Neural cell (in vitro differentiated cells): ENCODE data around the gene TNFSF9. TPM values are rescaled to one million over a fixed set of nuclear protein-coding genes. Genes with fewer than 3 reads are reported as not detected.

Experiments used
- H2AFZ ChIP-seq: fragments of 200-600, 300-800 bp; sonication (generic), shearing (Covaris generic); 2 replicates; pipeline ENCODE4 v1.6.0; 2014; ENCODE audit warnings: low read depth, mild to moderate bottlenecking, antibody characterized with exemption, low read length, moderate library complexity
- H3F3A ChIP-seq: fragments of 200-600 bp; shearing (Covaris generic); 2 replicates; pipeline ENCODE4 v1.6.1; 2016; ENCODE audit warnings: mild to moderate bottlenecking, moderate library complexity, mixed read lengths, antibody characterized with exemption, low read length; ENCODE audit not compliant: insufficient read depth, poor library complexity, severe bottlenecking
- H3K27ac ChIP-seq: fragments of 200-600, 300-800 bp; sonication (generic), shearing (Covaris generic); 2 replicates; pipeline ENCODE4 v1.5.1; 2014; ENCODE audit warnings: mild to moderate bottlenecking, low read length, moderate library complexity
- H3K27me3 ChIP-seq: fragments of 300-800, 200-600 bp; sonication (generic), shearing (Covaris generic); 2 replicates; pipeline ENCODE4 v1.6.0; 2014; ENCODE audit warnings: mild to moderate bottlenecking, low read depth, low read length, moderate library complexity; ENCODE audit not compliant: insufficient read depth
- H3K36me3 ChIP-seq: fragments of 300-800, 200-600 bp; sonication (generic), shearing (Covaris generic); 2 replicates; pipeline ENCODE4 v1.5.1; 2014; ENCODE audit warnings: mild to moderate bottlenecking, antibody characterized with exemption, low read length, moderate library complexity; ENCODE audit not compliant: insufficient read depth
- H3K4me2 ChIP-seq: fragments of 300-800, 200-600 bp; sonication (generic), shearing (Covaris generic); 2 replicates; pipeline ENCODE4 v1.6.0; 2014; ENCODE audit warnings: mild to moderate bottlenecking, low read length
- H3K4me3 ChIP-seq: fragments of 300-800, 200-600 bp; sonication (generic), shearing (Covaris generic); 2 replicates; pipeline ENCODE4 v1.5.1; 2014; ENCODE audit warnings: mild to moderate bottlenecking, low read length, moderate library complexity
- H3K79me2 ChIP-seq: fragments of 200-600 bp; shearing (Covaris generic); replicated peaks from 2 replicates; pipeline ENCODE4 v1.6.0; 2014; ENCODE audit warnings: mild to moderate bottlenecking, low read length, moderate library complexity; ENCODE audit not compliant: insufficient read depth
- H3K9ac ChIP-seq: fragments of 300-800, 200-600 bp; sonication (generic), shearing (Covaris generic); 2 replicates; pipeline ENCODE4 v1.6.1; 2016; ENCODE audit warnings: mild to moderate bottlenecking, low read length, mixed read lengths
- H3K9me2 ChIP-seq: fragments of 200-600 bp; shearing (Covaris generic); 2 replicates; pipeline ENCODE4 v1.6.1; 2016; ENCODE audit warnings: mild to moderate bottlenecking, low read length, mixed read lengths; ENCODE audit not compliant: insufficient read depth
- H3K9me3 ChIP-seq: fragments of 200-600, 300-800 bp; sonication (generic), shearing (Covaris generic); 2 replicates; pipeline ENCODE4 v1.6.1; 2016; ENCODE audit warnings: mild to moderate bottlenecking, mixed run types, low read length, moderate library complexity, mixed read lengths
- H4K20me1 ChIP-seq: fragments of 200-600 bp; shearing (Covaris generic); 2 replicates; pipeline ENCODE4 v1.6.1; 2016; ENCODE audit warnings: mild to moderate bottlenecking, mixed run types; ENCODE audit not compliant: insufficient read depth
- EP300 ChIP-seq: fragments of 450-650 bp; conservative IDR thresholded peaks from 2 replicates; pipeline ENCODE4 v1.6.1; 2014; ENCODE audit warnings: antibody characterized with exemption, mild to moderate bottlenecking, moderate library complexity; ENCODE audit not compliant: poor library complexity, severe bottlenecking
- EZH2 ChIP-seq: fragments of 200-600, 300-800 bp; shearing (Covaris generic), sonication (generic); IDR thresholded peaks from 2 replicates; pipeline ENCODE4 v1.6.1; 2014; ENCODE audit warnings: antibody characterized with exemption, low read length, borderline replicate concordance, mild to moderate bottlenecking; ENCODE audit not compliant: insufficient read depth, poor library complexity, severe bottlenecking
- MXI1 ChIP-seq: fragments of 450-650 bp; conservative IDR thresholded peaks from 2 replicates; pipeline ENCODE4 v1.6.1; 2014; ENCODE audit warnings: antibody characterized with exemption, mild to moderate bottlenecking; ENCODE audit not compliant: poor library complexity, severe bottlenecking
- POLR2AphosphoS5 ChIP-seq: IDR thresholded peaks from 2 replicates; pipeline ENCODE4 v1.6.1; 2012
- RAD21 ChIP-seq: fragments of 450-650 bp; conservative IDR thresholded peaks from 2 replicates; pipeline ENCODE4 v1.6.1; 2014; ENCODE audit warnings: antibody characterized with exemption, mild to moderate bottlenecking, moderate library complexity
- SMC3 ChIP-seq: fragments of 450-650 bp; conservative IDR thresholded peaks from 2 replicates; pipeline ENCODE4 v1.6.1; 2014; ENCODE audit warnings: antibody characterized with exemption, mild to moderate bottlenecking, moderate library complexity; ENCODE audit not compliant: poor library complexity
- TAF1 ChIP-seq: IDR thresholded peaks from 2 replicates; pipeline ENCODE4 v1.6.1; 2012; ENCODE audit warnings: low read depth
- polyA plus RNA-seq: library from polyadenylated mRNA; depleted of rRNA; stranded (reverse); fragments of >200 nt; gene quantifications from 2 replicates; pipeline ENCODE4 v1.2.3, GENCODE V29; 2014
- TF ChIP-seq, protein P1 (sequence below): fragments of 450-650 bp; IDR thresholded peaks from 2 replicates; pipeline ENCODE4 v1.5.1; 2014; ENCODE audit warnings: antibody characterized with exemption, mild to moderate bottlenecking, moderate library complexity; ENCODE audit not compliant: poor library complexity, severe bottlenecking
- TF ChIP-seq, protein P2 (sequence below): IDR thresholded peaks from 2 replicates; pipeline ENCODE4 v1.6.1; 2012; ENCODE audit warnings: borderline replicate concordance

The TNFSF9 gene
- polyA plus RNA-seq, 1 donor from 2014 or later: 1.3 TPM

GRCh38 chr19:6572217-6572616 lies 41.4 kb downstream of the TNFSF9 start:
- Histone ChIP-seq H3K9me2 (no peaks in the 10 kb centered on the region), H3K27me3 (no peaks in the 10 kb centered on the region), H2AFZ (no peak overlapping the region), H3K4me2 (no peak overlapping the region), H3K36me3 (no peaks in the 10 kb centered on the region), H3K27ac (no peak overlapping the region), H3K4me3 (no peak overlapping the region), H4K20me1 (no peaks in the 10 kb centered on the region), H3K9me3 (no peaks in the 10 kb centered on the region), H3K79me2 (no peaks in the 10 kb centered on the region), H3K9ac (no peak overlapping the region), H3F3A (no peaks in the 10 kb centered on the region)
- TF ChIP-seq RAD21: no peak
- TF ChIP-seq, protein P1, sequence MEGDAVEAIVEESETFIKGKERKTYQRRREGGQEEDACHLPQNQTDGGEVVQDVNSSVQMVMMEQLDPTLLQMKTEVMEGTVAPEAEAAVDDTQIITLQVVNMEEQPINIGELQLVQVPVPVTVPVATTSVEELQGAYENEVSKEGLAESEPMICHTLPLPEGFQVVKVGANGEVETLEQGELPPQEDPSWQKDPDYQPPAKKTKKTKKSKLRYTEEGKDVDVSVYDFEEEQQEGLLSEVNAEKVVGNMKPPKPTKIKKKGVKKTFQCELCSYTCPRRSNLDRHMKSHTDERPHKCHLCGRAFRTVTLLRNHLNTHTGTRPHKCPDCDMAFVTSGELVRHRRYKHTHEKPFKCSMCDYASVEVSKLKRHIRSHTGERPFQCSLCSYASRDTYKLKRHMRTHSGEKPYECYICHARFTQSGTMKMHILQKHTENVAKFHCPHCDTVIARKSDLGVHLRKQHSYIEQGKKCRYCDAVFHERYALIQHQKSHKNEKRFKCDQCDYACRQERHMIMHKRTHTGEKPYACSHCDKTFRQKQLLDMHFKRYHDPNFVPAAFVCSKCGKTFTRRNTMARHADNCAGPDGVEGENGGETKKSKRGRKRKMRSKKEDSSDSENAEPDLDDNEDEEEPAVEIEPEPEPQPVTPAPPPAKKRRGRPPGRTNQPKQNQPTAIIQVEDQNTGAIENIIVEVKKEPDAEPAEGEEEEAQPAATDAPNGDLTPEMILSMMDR: no peak

DNA sequence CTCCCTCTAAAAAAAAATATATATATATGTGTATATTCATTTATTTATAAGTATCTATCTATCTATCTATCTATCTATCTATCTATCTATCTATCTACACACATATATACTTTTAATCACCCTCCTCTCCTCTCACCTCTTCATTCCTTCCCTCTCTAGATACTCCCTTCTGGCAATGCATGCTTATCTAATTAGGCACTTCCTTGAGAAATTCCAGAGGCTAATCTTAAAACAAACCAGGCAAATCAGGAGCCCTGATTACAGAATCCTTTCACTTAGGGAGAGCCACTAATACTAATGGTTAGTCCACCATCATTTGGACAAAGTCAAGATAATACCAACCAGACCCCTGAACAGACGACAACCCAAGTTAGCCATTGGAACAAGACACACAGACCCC lies 42.5 kb downstream of the TNFSF9 start:
- Histone ChIP-seq H4K20me1 (no peaks in the 10 kb centered on the region), H3K36me3 (no peaks in the 10 kb centered on the region), H2AFZ (no peak overlapping the region)

More for the DNA sequence above, 42.5 kb downstream of the TNFSF9 start:
- no peaks in the 10 kb centered on the region for H3K9me3 ChIP-seq
- no peaks in the 10 kb centered on the region for H3K9me2 ChIP-seq
- TF ChIP-seq, protein P2, sequence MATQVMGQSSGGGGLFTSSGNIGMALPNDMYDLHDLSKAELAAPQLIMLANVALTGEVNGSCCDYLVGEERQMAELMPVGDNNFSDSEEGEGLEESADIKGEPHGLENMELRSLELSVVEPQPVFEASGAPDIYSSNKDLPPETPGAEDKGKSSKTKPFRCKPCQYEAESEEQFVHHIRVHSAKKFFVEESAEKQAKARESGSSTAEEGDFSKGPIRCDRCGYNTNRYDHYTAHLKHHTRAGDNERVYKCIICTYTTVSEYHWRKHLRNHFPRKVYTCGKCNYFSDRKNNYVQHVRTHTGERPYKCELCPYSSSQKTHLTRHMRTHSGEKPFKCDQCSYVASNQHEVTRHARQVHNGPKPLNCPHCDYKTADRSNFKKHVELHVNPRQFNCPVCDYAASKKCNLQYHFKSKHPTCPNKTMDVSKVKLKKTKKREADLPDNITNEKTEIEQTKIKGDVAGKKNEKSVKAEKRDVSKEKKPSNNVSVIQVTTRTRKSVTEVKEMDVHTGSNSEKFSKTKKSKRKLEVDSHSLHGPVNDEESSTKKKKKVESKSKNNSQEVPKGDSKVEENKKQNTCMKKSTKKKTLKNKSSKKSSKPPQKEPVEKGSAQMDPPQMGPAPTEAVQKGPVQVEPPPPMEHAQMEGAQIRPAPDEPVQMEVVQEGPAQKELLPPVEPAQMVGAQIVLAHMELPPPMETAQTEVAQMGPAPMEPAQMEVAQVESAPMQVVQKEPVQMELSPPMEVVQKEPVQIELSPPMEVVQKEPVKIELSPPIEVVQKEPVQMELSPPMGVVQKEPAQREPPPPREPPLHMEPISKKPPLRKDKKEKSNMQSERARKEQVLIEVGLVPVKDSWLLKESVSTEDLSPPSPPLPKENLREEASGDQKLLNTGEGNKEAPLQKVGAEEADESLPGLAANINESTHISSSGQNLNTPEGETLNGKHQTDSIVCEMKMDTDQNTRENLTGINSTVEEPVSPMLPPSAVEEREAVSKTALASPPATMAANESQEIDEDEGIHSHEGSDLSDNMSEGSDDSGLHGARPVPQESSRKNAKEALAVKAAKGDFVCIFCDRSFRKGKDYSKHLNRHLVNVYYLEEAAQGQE: no peak
- TF ChIP-seq MXI1 (no peak), POLR2AphosphoS5 (no peak), EP300 (no peak), RAD21 (no peak), TAF1 (no peak), SMC3 (no peak), EZH2 (no peak)
- TF ChIP-seq, protein P1: no peak
- H3K4me2 ChIP-seq: no peak overlapping the region
- no peak overlapping the region for H3K4me3 ChIP-seq
- no peaks in the 10 kb centered on the region for H3K27me3 ChIP-seq
- H3K27ac ChIP-seq: no peak overlapping the region
- H3K79me2 ChIP-seq: no peaks in the 10 kb centered on the region
- H3F3A ChIP-seq: no peaks in the 10 kb centered on the region
- H3K9ac ChIP-seq: no peak overlapping the region
